HG03439 (cell line): ENCODE results near the gene PPP3CA.

Experiments
- ATAC-seq: cut with Tn5 transposase; IDR thresholded peaks from one replicate; pipeline ENCODE4 v1.9.1; 2021; ENCODE audit warnings: mild to moderate bottlenecking, moderate library complexity; ENCODE audit not compliant: unreplicated experiment

Gene PPP3CA

GRCh38 chr4:101065935-101066485 is 281.3 kb downstream of the PPP3CA start:
- ATAC-seq, result no peak

- no peak for ATAC-seq
These were observed 282.0 kb downstream of the PPP3CA start for GRCh38 chr4:101065346-101065745.

GRCh38 chr4:101064541-101065180 is 282.7 kb downstream of the PPP3CA start:
- ATAC-seq, result no peak

GRCh38 chr4:101055392-101055791 is 291.9 kb downstream of the PPP3CA start:
- ATAC-seq, result no peak

GRCh38 chr4:101050837-101051205 is 296.5 kb downstream of the PPP3CA start:
- no peak for ATAC-seq

- ATAC-seq, result no peak
These were observed 297.1 kb downstream of the PPP3CA start for GRCh38 chr4:101050088-101050836.

GRCh38 chr4:101049549-101050001 is 297.8 kb downstream of the PPP3CA start:
- ATAC-seq, result no peak

GRCh38 chr4:101044766-101045165 is 302.6 kb downstream of the PPP3CA start:
- no peak for ATAC-seq

GRCh38 chr4:101042847-101043246 is 304.5 kb downstream of the PPP3CA start:
- no peak for ATAC-seq

GRCh38 chr4:101040776-101041175 is 306.6 kb downstream of the PPP3CA start:
- no peak for ATAC-seq

GRCh38 chr4:101039367-101039766 is 308.0 kb downstream of the PPP3CA start:
- no peak for ATAC-seq

- ATAC-seq, result no peak
These were observed 309.4 kb downstream of the PPP3CA start for GRCh38 chr4:101037938-101038413.

- no peak for ATAC-seq
These were observed 310.1 kb downstream of the PPP3CA start for GRCh38 chr4:101037249-101037648.

GRCh38 chr4:101035487-101035886 is 311.8 kb downstream of the PPP3CA start:
- ATAC-seq, result no peak

GRCh38 chr4:101033986-101034385 is 313.3 kb downstream of the PPP3CA start:
- no peak for ATAC-seq

- no peak for ATAC-seq
These were observed 314.8 kb downstream of the PPP3CA start for GRCh38 chr4:101032541-101032940.

GRCh38 chr4:101031971-101032370 is 315.4 kb downstream of the PPP3CA start:
- ATAC-seq, result no peak

GRCh38 chr4:101028886-101029285 is 318.4 kb downstream of the PPP3CA start:
- no peak for ATAC-seq

- no peak for ATAC-seq
These were observed 319.6 kb downstream of the PPP3CA start for GRCh38 chr4:101027721-101028120.

- ATAC-seq, result no peak
These were observed 321.6 kb downstream of the PPP3CA start for GRCh38 chr4:101025755-101026154.

GRCh38 chr4:101022151-101023024 is 324.9 kb downstream of the PPP3CA start:
- no peak for ATAC-seq
